Loucy (cell line): Measurements from ENCODE around the gene CACNA2D1.

Source experiments
- H2AFZ ChIP-seq: fragments of 200-600 bp; sonication (generic); 2 replicates; pipeline ENCODE4 v1.6.0; 2016; ENCODE audit warnings: antibody characterized with exemption, mild to moderate bottlenecking, low read length, moderate library complexity
- H3F3A ChIP-seq: fragments of 200-600 bp; 2 replicates; pipeline ENCODE4 v1.6.0; 2016; ENCODE audit warnings: antibody characterized with exemption, low read depth, mild to moderate bottlenecking
- H3K27me3 ChIP-seq: fragments of 200-600 bp; sonication (generic); 2 replicates; pipeline ENCODE4 v1.6.1; 2014; ENCODE audit warnings: low read length, mild to moderate bottlenecking; ENCODE audit not compliant: insufficient read depth, poor library complexity, severe bottlenecking
- H3K36me3 ChIP-seq: fragments of 200-600 bp; sonication (generic); 2 replicates; pipeline ENCODE4 v1.6.1; 2016; ENCODE audit warnings: low read length; ENCODE audit not compliant: insufficient read depth
- H3K4me1 ChIP-seq: fragments of 200-600 bp; sonication (generic); 2 replicates; pipeline ENCODE4 v1.5.1; 2014; ENCODE audit warnings: low read length, mild to moderate bottlenecking; ENCODE audit not compliant: insufficient read depth, poor library complexity, severe bottlenecking
- H3K4me2 ChIP-seq: fragments of 200-600 bp; sonication (generic); 2 replicates; pipeline ENCODE4 v1.6.0; 2014; ENCODE audit warnings: antibody characterized with exemption, low read length, low read depth, mild to moderate bottlenecking; ENCODE audit not compliant: poor library complexity, severe bottlenecking
- H3K4me3 ChIP-seq: fragments of 200-600 bp; sonication (generic); 2 replicates; pipeline ENCODE4 v1.5.1; 2014; ENCODE audit warnings: low read length, mild to moderate bottlenecking, mixed read lengths; ENCODE audit not compliant: poor library complexity, severe bottlenecking
- H3K79me2 ChIP-seq: fragments of 200-600 bp; sonication (generic); 2 replicates; pipeline ENCODE4 v1.6.1; 2014; ENCODE audit warnings: low read length; ENCODE audit not compliant: insufficient read depth
- H3K9ac ChIP-seq: fragments of 200-600 bp; sonication (generic); 2 replicates; pipeline ENCODE4 v1.6.0; 2014; ENCODE audit warnings: mild to moderate bottlenecking, low read depth, low read length, moderate library complexity; ENCODE audit not compliant: poor library complexity, severe bottlenecking
- H3K9me2 ChIP-seq: fragments of 200-600 bp; sonication (generic); replicated peaks from 2 replicates; pipeline ENCODE4 v1.6.1; 2016; ENCODE audit warnings: low read depth, low read length, mixed read lengths
- H3K9me3 ChIP-seq: fragments of 200-600 bp; sonication (generic); 2 replicates; pipeline ENCODE4 v1.6.1; 2014; ENCODE audit warnings: mild to moderate bottlenecking, antibody characterized with exemption, low read length, low read depth; ENCODE audit not compliant: insufficient read depth
- H4K20me1 ChIP-seq: fragments of 200-600 bp; sonication (generic); 2 replicates; pipeline ENCODE4 v1.6.0; 2014; ENCODE audit warnings: antibody characterized with exemption, low read length, mild to moderate bottlenecking; ENCODE audit not compliant: insufficient read depth, poor library complexity, severe bottlenecking
- EZH2phosphoT487 ChIP-seq: fragments of 200-600 bp; IDR thresholded peaks from 2 replicates; pipeline ENCODE4 v1.6.1; 2018; ENCODE audit warnings: antibody characterized with exemption, mild to moderate bottlenecking, moderate library complexity, borderline replicate concordance
- TF ChIP-seq, protein P1 (sequence below): fragments of 200-600 bp; sonication (generic); conservative IDR thresholded peaks from 2 replicates; pipeline ENCODE4 v1.5.1; 2014; ENCODE audit warnings: mild to moderate bottlenecking, antibody characterized with exemption, low read length

Gene CACNA2D1

DNA sequence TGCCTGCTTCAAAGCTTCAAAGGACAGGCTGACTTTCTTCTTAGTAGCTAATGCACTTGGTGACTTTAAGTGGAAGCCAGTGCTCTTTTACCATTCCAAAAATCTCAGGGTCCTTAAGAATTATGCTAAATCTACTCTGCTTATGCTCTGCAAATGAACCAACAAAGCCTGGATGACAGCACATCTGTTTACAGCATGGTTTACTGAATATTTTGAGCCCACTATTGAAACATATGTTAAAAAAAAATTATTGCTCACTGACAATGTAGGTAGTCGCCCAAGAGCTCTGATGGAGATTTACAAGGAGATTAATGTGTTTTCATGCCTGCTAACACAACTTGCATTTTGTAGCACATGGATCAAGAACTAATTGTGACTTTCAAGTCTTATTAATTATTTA lies 415.5 kb downstream of the CACNA2D1 start:
- Histone ChIP-seq H3K4me3 (no peak overlapping the region), H3K79me2 (no peaks in the 10 kb centered on the region), H3K9me3 (no peaks in the 10 kb centered on the region), H3K9me2 (no peaks in the 10 kb centered on the region), H4K20me1 (no peaks in the 10 kb centered on the region), H3K9ac (no peak overlapping the region), H3K4me2 (no peak overlapping the region), H2AFZ (no peak overlapping the region), H3F3A (no peaks in the 10 kb centered on the region), H3K27me3 (no peaks in the 10 kb centered on the region), H3K4me1 (no peaks in the 10 kb centered on the region), H3K36me3 (no peaks in the 10 kb centered on the region)
- TF ChIP-seq EZH2phosphoT487 = no peak
- TF ChIP-seq, protein P1, sequence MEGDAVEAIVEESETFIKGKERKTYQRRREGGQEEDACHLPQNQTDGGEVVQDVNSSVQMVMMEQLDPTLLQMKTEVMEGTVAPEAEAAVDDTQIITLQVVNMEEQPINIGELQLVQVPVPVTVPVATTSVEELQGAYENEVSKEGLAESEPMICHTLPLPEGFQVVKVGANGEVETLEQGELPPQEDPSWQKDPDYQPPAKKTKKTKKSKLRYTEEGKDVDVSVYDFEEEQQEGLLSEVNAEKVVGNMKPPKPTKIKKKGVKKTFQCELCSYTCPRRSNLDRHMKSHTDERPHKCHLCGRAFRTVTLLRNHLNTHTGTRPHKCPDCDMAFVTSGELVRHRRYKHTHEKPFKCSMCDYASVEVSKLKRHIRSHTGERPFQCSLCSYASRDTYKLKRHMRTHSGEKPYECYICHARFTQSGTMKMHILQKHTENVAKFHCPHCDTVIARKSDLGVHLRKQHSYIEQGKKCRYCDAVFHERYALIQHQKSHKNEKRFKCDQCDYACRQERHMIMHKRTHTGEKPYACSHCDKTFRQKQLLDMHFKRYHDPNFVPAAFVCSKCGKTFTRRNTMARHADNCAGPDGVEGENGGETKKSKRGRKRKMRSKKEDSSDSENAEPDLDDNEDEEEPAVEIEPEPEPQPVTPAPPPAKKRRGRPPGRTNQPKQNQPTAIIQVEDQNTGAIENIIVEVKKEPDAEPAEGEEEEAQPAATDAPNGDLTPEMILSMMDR = no peak

DNA sequence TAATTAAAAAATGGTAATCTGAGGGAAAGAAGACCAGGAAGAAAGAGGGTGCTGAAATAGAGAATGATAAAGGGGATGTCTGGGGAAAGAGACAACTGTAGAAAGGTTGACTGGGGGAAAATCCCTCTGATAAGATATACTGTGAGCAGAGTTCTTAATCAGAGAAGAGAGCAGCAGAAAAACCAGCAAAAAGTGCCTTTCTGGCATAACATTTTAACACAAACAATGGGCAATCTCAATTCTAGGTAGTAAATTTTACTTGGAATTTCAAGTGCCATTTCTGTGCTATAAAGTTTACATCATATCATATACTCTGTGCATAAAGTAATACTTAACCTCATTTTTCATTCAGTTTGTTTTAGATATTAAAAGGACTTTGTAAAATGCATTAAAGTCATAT lies 421.9 kb downstream of the CACNA2D1 start:
- Histone ChIP-seq H3K9me3 (no peaks in the 10 kb centered on the region), H3K36me3 (no peaks in the 10 kb centered on the region), H3K4me3 (no peak overlapping the region), H3K27me3 (no peaks in the 10 kb centered on the region), H2AFZ (no peak overlapping the region), H3K9me2 (no peaks in the 10 kb centered on the region), H3K4me1 (no peaks in the 10 kb centered on the region), H4K20me1 (no peaks in the 10 kb centered on the region), H3F3A (no peaks in the 10 kb centered on the region), H3K4me2 (no peak overlapping the region), H3K79me2 (no peaks in the 10 kb centered on the region), H3K9ac (no peak overlapping the region)
- TF ChIP-seq EZH2phosphoT487 = no peak
- TF ChIP-seq, protein P1 = no peak

DNA sequence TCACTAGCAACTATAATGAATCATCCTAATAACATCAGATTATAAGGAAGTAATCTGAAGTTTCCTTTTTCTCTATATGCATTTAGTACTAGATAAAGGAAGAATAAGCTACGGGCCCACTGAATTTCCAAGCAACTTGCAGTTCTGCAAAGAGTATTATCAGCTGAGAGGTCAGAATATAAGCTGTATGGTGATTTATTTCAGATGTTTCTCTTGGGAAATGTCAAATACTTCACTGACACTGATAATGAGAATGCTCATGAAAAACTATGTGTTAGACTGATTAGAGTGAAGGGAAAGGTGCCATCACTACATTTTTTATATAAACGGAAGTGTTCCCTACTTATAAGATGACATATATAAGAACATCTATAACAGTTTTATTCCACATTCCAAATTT lies 422.5 kb downstream of the CACNA2D1 start:
- Histone ChIP-seq H3K27me3 (no peaks in the 10 kb centered on the region), H3K9me3 (no peaks in the 10 kb centered on the region), H3K9me2 (no peaks in the 10 kb centered on the region), H3K4me2 (no peak overlapping the region), H3F3A (no peaks in the 10 kb centered on the region), H3K4me1 (no peaks in the 10 kb centered on the region), H3K36me3 (no peaks in the 10 kb centered on the region), H3K79me2 (no peaks in the 10 kb centered on the region), H2AFZ (no peak overlapping the region), H3K4me3 (no peak overlapping the region), H3K9ac (no peak overlapping the region), H4K20me1 (no peaks in the 10 kb centered on the region)
- TF ChIP-seq EZH2phosphoT487 = no peak
- TF ChIP-seq, protein P1 = no peak
